Neural cell (in vitro differentiated cells): ENCODE measurements around the gene EBPL.
"Not testable (repeated sequence)": the region's sequence is repeated elsewhere in the genome, so short reads cannot be mapped to it uniquely, and the experiment has no call there.

Experiments used
- EP300 ChIP-seq: fragments of 450-650 bp; conservative IDR thresholded peaks from 2 replicates; pipeline ENCODE4 v1.6.1; 2014; ENCODE audit warnings: antibody characterized with exemption, mild to moderate bottlenecking, moderate library complexity; ENCODE audit not compliant: poor library complexity, severe bottlenecking
- EZH2 ChIP-seq: fragments of 200-600, 300-800 bp; shearing (Covaris generic), sonication (generic); IDR thresholded peaks from 2 replicates; pipeline ENCODE4 v1.6.1; 2014; ENCODE audit warnings: antibody characterized with exemption, low read length, borderline replicate concordance, mild to moderate bottlenecking; ENCODE audit not compliant: insufficient read depth, poor library complexity, severe bottlenecking
- TF ChIP-seq, protein P1 (sequence below): fragments of 450-650 bp; IDR thresholded peaks from 2 replicates; pipeline ENCODE4 v1.5.1; 2014; ENCODE audit warnings: antibody characterized with exemption, mild to moderate bottlenecking, moderate library complexity; ENCODE audit not compliant: poor library complexity, severe bottlenecking

DNA sequence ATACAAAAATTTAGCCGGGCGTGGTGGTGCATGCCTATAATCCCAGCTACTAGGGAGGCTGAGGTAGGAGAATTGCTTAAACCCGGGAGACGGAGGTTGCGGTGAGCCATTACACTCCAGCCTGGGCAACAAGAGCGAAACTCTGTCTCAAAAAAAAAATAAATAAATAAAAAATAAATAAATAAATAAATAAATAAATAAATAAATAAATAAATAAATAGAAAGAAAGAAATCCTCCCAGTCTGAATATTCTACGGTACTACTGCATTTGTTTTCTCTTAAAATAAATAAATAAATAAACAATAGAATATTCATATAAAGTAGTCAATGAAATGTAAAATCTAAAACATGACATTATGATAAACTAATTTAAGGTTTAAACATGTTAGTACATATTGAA, 13.0 kb upstream of the EBPL start:
- TF ChIP-seq, protein P1, sequence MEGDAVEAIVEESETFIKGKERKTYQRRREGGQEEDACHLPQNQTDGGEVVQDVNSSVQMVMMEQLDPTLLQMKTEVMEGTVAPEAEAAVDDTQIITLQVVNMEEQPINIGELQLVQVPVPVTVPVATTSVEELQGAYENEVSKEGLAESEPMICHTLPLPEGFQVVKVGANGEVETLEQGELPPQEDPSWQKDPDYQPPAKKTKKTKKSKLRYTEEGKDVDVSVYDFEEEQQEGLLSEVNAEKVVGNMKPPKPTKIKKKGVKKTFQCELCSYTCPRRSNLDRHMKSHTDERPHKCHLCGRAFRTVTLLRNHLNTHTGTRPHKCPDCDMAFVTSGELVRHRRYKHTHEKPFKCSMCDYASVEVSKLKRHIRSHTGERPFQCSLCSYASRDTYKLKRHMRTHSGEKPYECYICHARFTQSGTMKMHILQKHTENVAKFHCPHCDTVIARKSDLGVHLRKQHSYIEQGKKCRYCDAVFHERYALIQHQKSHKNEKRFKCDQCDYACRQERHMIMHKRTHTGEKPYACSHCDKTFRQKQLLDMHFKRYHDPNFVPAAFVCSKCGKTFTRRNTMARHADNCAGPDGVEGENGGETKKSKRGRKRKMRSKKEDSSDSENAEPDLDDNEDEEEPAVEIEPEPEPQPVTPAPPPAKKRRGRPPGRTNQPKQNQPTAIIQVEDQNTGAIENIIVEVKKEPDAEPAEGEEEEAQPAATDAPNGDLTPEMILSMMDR, result not testable (repeated sequence)
- TF ChIP-seq EP300, EZH2: not testable (repeated sequence)
